GM18505 (cell line): ENCODE data around the gene SPRED2.
"Not testable (repeated sequence)": the region's sequence is repeated elsewhere in the genome, so short reads cannot be mapped to it uniquely, and the experiment has no call there.

Source experiments
- ATAC-seq: cut with Tn5 transposase; IDR thresholded peaks from one replicate; pipeline ENCODE4 v1.9.1; 2021; ENCODE audit not compliant: unreplicated experiment
- POLR2A ChIP-seq: IDR thresholded peaks from 4 replicates; pipeline ENCODE4 v1.6.1; 2011; ENCODE audit warnings: borderline replicate concordance; ENCODE audit not compliant: insufficient read depth, insufficient read length; ENCODE audit errors: extremely low read depth

SPRED2 gene

GRCh38 chr2:65317841-65318240, 114.6 kb downstream of the SPRED2 start:
- no peak for ATAC-seq
- TF ChIP-seq POLR2A: no peak

- not testable (repeated sequence) for ATAC-seq
These were observed 115.0 kb downstream of the SPRED2 start for GRCh38 chr2:65317351-65317750.

- ATAC-seq: no peak
- no peak for TF ChIP-seq POLR2A
These were observed 116.3 kb downstream of the SPRED2 start for GRCh38 chr2:65316072-65316471.

- no peak for ATAC-seq
- no peak for TF ChIP-seq POLR2A
These were observed 117.5 kb downstream of the SPRED2 start for GRCh38 chr2:65314801-65315441.

GRCh38 chr2:65313954-65314256, 118.5 kb downstream of the SPRED2 start:
- no peak for TF ChIP-seq POLR2A
- no peak for ATAC-seq

GRCh38 chr2:65313126-65313953, 119.1 kb downstream of the SPRED2 start:
- ATAC-seq: no peak
- TF ChIP-seq POLR2A: no peak

GRCh38 chr2:65311596-65311995, 120.8 kb downstream of the SPRED2 start:
- TF ChIP-seq POLR2A: no peak
- no peak for ATAC-seq

GRCh38 chr2:65311049-65311448, 121.3 kb downstream of the SPRED2 start:
- ATAC-seq: no peak
- no peak for TF ChIP-seq POLR2A

GRCh38 chr2:65309699-65310098, 122.7 kb downstream of the SPRED2 start:
- no peak for TF ChIP-seq POLR2A
- no peak for ATAC-seq

GRCh38 chr2:65305934-65306333, 126.5 kb downstream of the SPRED2 start:
- TF ChIP-seq POLR2A: no peak
- ATAC-seq: no peak

GRCh38 chr2:65300761-65301711, 131.4 kb downstream of the SPRED2 start:
- ATAC-seq: peak; percentile 89
- no peak for TF ChIP-seq POLR2A

- no peak for TF ChIP-seq POLR2A
- ATAC-seq: no peak
These were observed 132.2 kb downstream of the SPRED2 start for GRCh38 chr2:65300134-65300760.

GRCh38 chr2:65299246-65299645, 133.2 kb downstream of the SPRED2 start:
- no peak for ATAC-seq
- no peak for TF ChIP-seq POLR2A

GRCh38 chr2:65298089-65298488, 134.3 kb downstream of the SPRED2 start:
- ATAC-seq: no peak
- no peak for TF ChIP-seq POLR2A

- TF ChIP-seq POLR2A: no peak
- ATAC-seq: no peak
These were observed 134.9 kb downstream of the SPRED2 start for GRCh38 chr2:65297544-65297943.
